PC-9 (cell line): ENCODE results near the gene TNFRSF1B.

Experiments
- EZH2 ChIP-seq: fragments of 200-600 bp; sonication (generic); IDR thresholded peaks from 2 replicates; pipeline ENCODE4 v1.8.0; 2017; ENCODE audit warnings: antibody characterized with exemption, low read depth
- TF ChIP-seq, protein P1 (sequence below): fragments of 200-600 bp; sonication (generic); conservative IDR thresholded peaks from 2 replicates; pipeline ENCODE4 v1.6.1; 2017; ENCODE audit warnings: mixed run types, antibody characterized with exemption, mild to moderate bottlenecking, moderate library complexity

DNA sequence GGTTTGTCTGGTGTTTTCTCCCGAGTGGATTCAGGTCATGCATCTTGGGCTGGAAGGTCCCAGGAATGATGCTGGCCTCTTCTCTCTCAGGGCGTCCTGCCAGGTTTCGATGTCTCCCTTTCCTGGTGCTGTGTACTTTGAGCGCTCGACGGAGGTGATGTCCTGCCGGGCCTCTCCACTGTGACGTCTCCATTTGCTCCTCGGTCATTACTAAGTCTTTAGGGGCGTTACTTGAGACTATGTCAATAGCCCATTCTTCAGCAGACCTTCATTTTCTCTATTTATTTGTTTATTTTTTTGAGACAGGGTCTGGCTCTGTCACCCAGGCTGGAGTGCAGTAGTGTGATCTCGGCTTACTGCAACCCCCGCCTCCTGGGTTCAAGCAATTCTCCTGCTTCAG, 37.2 kb upstream of the TNFRSF1B start:
- TF ChIP-seq EZH2, result no peak
- TF ChIP-seq, protein P1, sequence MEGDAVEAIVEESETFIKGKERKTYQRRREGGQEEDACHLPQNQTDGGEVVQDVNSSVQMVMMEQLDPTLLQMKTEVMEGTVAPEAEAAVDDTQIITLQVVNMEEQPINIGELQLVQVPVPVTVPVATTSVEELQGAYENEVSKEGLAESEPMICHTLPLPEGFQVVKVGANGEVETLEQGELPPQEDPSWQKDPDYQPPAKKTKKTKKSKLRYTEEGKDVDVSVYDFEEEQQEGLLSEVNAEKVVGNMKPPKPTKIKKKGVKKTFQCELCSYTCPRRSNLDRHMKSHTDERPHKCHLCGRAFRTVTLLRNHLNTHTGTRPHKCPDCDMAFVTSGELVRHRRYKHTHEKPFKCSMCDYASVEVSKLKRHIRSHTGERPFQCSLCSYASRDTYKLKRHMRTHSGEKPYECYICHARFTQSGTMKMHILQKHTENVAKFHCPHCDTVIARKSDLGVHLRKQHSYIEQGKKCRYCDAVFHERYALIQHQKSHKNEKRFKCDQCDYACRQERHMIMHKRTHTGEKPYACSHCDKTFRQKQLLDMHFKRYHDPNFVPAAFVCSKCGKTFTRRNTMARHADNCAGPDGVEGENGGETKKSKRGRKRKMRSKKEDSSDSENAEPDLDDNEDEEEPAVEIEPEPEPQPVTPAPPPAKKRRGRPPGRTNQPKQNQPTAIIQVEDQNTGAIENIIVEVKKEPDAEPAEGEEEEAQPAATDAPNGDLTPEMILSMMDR, result no peak
